GM11168 (cell line): ENCODE data around the gene MORN5.
"Not testable (repeated sequence)": the region's sequence is repeated elsewhere in the genome, so short reads cannot be mapped to it uniquely, and the experiment has no call there.

ENCODE experiments used
- in situ Hi-C: fragments of 300-500 bp; cut with MboI; formaldehyde crosslinking; loops from one replicate; pipeline ENCODE4 v1.12.0; 2022; ENCODE audit warnings: low sequenced_read_pairs; ENCODE audit not compliant: unreplicated experiment

MORN5 gene

GRCh38 chr9:122159026-122159924, at the start of gene MORN5, which contains the start of gene NDUFA8:
TSS of gene MORN5 (plus strand) at chr9:122159908. CDS start at chr9:122159973, 65 bp downstream.
TSS of gene NDUFA8 (minus strand) at chr9:122159779. CDS start at chr9:122159677, 102 bp downstream.
- in situ Hi-C loops, result no loop called here

GRCh38 chr9:122110100-122110833, 49.4 kb upstream of the MORN5 start:
- in situ Hi-C loops, result no loop called here

- in situ Hi-C loops, result no loop called here
Measured at GRCh38 chr9:122111413-122112085, 48.2 kb upstream of the MORN5 start.

GRCh38 chr9:122112238-122112637, 47.5 kb upstream of the MORN5 start:
- in situ Hi-C loops, result no loop called here

DNA sequence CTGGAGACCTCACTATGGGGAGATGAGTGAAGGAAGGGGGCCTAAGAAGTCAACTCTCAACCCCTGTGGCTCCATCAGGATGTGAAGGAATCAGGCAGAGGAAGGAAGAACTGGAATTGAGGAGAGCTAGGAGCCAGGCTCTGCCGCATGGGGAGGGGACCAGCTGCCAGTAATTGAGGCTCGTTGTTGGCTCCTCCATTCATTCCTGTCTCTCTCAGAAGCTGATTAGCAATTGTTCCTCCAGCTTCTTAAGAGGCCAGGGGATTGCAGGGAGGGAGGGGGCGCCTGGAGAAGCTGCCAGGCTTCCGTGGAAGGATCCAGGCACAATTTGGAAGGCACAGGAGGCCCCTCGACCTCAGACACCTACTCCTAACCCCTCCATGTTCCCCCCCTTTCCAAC, 46.1 kb upstream of the MORN5 start:
- in situ Hi-C loops, result no loop called here

GRCh38 chr9:122115176-122116035, 44.3 kb upstream of the MORN5 start:
- in situ Hi-C loops, result no loop called here

DNA sequence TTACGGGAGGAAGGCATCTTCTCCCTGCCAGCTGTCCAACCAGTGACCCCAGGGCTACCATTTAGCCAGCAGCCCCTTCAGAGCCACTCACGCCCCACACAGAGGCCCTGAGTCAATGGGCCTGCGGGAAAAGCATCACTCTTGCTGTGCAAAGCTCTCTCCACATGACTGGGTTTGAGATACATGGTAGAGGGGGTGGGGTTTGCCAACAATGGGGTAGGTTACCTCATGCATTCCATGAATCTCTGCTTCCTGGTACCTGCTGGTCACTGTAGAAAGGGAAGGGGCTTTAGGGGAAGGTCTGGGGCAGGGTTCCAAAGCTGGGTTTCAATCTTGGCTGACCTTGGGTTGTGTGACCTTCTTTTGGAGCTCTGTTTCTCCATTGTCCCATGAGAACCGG, 43.7 kb upstream of the MORN5 start:
- in situ Hi-C loops, result no loop called here

GRCh38 chr9:122116448-122117173, 43.1 kb upstream of the MORN5 start:
- in situ Hi-C loops, result no loop called here

GRCh38 chr9:122117241-122117640, 42.5 kb upstream of the MORN5 start:
- in situ Hi-C loops, result not testable (repeated sequence)

GRCh38 chr9:122118343-122119165, 41.2 kb upstream of the MORN5 start:
- in situ Hi-C loops, result no loop called here

- in situ Hi-C loops, result no loop called here
Measured at GRCh38 chr9:122119166-122119521, 40.6 kb upstream of the MORN5 start.

DNA sequence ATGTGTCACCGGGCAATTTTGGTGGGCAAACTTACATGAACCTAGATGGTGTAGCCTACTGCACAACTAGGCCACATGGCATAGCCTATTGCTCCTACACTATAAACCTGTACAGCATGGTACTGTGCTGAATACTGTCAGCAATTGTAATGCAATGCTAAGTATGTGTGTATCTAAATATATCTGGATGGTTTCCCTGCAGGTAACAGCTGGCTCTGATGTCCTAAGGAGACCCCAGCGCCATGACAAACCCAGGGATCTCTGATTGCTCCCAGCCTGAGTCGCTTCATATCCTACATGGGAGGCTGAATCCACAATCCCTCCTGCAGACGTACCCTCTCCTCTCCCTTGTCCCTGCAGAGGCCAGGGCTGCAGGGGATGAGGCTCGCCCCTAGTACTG, 40.0 kb upstream of the MORN5 start:
- in situ Hi-C loops, result loop anchor here (5.0 kb wide), 1 partner anchor 233 kb away; no protein-coding TSS in a partner anchor

DNA sequence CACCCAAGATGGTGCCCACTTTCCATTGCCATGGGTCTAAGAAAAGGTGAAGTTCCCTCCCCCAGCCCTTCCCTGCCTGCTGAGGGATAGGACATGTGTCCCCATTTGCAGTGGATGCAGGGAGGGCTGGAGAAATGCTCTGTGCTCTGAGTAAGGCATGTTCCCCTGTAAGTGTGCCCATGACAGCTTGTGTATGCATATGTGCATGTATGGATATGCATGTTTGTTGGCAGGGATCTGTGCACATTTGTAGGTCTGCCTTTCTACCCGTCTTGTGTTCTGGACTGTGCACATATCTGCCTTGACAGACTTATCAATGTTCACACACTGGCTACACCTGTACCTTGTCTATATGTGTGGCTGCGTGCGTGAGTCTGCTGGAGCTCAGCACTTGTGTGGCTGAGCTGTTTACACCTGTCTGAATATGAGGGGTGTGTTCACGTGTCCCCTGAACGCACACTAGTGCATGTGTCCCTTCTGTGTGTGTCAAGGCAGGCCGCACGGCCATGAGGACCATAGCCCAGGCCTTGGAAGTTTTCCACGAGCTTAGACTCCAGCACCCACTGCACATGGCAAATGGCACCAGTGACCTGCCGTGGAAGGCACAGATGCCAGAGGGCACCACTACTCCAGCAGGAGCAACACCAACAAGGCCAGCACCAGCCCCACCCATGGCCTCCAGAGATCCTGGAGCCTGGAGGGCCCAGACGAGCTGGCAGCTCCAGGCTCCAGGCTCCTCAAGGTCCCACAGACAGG, 39.2 kb upstream of the MORN5 start:
- in situ Hi-C loops, result loop anchor here (5.0 kb wide), 1 partner anchor 232 kb away; no protein-coding TSS in a partner anchor

DNA sequence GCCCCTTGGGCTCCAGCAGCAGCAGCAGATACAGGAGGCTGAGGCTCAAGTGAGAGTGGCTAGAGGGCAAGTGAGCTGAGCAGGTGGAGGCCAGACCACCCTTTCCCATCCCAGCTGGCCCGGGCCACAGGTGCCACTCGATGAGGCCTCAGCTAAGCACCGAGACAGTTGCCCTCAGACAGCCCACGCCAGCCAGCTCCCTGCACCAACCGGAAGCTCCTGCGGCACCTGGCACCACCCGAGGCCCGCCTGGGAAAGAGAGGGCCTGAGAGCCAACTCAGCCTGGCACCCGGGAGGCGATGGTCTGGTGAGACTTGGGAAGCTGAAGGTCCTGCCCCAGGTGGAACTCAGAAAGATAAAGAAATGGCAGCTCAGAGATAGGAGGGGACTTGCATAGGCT, 38.3 kb upstream of the MORN5 start:
- in situ Hi-C loops, result loop anchor here (5.0 kb wide), 1 partner anchor 231 kb away; no protein-coding TSS in a partner anchor

- in situ Hi-C loops, result loop anchor here (5.0 kb wide), 1 partner anchor 230 kb away; no protein-coding TSS in a partner anchor
Measured at GRCh38 chr9:122121931-122122330, 37.8 kb upstream of the MORN5 start.

- in situ Hi-C loops, result loop anchor here (5.0 kb wide), 1 partner anchor 230 kb away; no protein-coding TSS in a partner anchor
Measured at GRCh38 chr9:122122468-122122867, 37.2 kb upstream of the MORN5 start.

DNA sequence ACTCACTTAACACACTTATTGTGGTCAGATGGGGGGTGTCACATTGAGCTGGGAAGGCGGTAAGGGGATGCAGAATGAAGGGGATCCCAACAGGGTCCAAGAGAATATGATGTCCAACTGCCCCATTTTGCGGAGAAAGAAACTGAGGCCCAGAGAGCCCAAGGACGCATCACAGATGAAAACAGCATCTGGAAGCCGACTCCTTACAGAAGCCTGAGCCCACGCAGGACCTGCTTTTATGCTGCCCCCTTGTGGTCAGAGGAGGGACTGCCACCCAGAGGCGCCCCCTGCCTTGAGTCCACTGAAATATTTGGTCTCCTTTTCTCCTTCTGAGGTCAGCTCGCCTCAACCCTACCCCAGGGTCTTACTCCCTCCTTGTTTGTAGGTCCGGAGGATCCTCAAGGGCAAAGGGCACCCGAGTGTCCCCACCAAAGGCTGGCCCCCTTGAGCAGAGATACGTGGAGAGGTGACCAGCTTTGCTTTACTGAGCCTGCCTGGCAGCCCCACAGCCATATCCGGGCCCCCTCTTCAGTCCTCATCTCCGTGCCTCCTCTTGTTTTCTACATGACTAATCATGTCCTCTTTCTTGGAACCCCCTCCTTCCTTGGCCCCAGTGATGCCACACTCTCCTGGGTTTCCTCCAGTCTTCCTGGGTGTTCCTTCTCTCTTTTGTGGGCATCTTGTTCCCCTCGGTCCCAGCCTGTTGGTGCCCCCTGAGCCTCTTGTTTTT, 36.6 kb upstream of the MORN5 start:
- in situ Hi-C loops, result loop anchor here (5.0 kb wide), 1 partner anchor 229 kb away; no protein-coding TSS in a partner anchor
